ENCODE data around the gene RARRES1. TPM values are rescaled to one million over a fixed set of nuclear protein-coding genes. Genes with fewer than 3 reads are reported as not detected.

Gene RARRES1
- total and polyA plus RNA-seq, 7 donors = 6.4 to 208 (median 14.6) TPM

DNA sequence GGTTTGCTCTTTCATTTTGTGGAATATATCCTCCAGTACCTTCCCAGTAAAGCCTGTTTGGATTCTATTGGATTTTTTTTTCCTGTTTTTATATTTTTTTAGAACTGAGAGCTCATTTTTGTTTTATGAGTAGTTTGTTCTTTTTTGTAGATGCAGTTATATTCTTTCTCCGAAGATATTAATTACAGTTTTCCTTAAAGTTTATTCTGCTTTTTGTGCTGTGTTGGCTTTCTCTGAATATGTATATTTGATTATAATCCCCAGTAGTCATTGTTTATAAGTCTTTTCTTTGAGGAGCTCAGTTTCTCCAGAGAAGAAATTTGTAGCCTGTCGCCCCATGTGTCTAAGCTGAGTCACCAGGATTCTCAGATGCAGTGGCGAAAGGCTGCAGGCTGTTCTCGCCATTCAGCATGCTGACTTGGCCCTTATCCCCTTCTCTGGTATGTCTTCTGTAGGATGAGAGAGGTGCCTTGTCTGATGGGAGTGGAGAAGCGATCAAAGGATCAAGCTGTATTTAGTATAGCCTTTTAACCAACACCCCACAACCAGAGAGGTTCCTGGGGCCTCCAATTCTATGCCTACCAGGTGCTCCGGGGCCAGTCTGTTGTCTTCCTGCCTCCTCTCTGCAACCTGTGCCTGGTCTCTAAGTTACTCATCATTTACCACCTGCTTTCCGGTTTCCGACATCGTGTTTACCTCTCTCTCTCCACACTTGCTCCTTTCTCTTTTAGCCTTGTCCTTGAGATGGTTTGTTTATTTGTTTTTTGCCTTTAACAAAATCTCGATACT, 37.9 kb upstream of the RARRES1 start:
- DNase-seq = no peak
- Histone ChIP-seq H3K4me1 (peaks cover 0 to 98% (median 93%) of the 10 kb centered on the region in 4 donors), H3K9me3 (no peaks in the 10 kb centered on the region), H3K27me3 (no peaks in the 10 kb centered on the region), H3K36me3 (no peaks in the 10 kb centered on the region), H3K4me3 (no peak overlapping the region), H3K27ac (peak overlapping the region; percentile 45 to 80 (median 77))
- TF ChIP-seq, protein P1, sequence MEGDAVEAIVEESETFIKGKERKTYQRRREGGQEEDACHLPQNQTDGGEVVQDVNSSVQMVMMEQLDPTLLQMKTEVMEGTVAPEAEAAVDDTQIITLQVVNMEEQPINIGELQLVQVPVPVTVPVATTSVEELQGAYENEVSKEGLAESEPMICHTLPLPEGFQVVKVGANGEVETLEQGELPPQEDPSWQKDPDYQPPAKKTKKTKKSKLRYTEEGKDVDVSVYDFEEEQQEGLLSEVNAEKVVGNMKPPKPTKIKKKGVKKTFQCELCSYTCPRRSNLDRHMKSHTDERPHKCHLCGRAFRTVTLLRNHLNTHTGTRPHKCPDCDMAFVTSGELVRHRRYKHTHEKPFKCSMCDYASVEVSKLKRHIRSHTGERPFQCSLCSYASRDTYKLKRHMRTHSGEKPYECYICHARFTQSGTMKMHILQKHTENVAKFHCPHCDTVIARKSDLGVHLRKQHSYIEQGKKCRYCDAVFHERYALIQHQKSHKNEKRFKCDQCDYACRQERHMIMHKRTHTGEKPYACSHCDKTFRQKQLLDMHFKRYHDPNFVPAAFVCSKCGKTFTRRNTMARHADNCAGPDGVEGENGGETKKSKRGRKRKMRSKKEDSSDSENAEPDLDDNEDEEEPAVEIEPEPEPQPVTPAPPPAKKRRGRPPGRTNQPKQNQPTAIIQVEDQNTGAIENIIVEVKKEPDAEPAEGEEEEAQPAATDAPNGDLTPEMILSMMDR (IDR thresholded peaks at IDR 0.05) = no peak
- TF ChIP-seq POLR2A (IDR thresholded peaks at IDR 0.05) (no peak), POLR2AphosphoS5 (IDR thresholded peaks at IDR 0.05) (peak in 1 of 4 donors; percentile 37), EP300 (IDR thresholded peaks at IDR 0.05) (no peak)
- 84 to 85% methylated on average over 10 of the region's 10 CpGs for WGBS, 2 donors
- intact Hi-C loops (cut with DNase I) = no loop called here

DNA sequence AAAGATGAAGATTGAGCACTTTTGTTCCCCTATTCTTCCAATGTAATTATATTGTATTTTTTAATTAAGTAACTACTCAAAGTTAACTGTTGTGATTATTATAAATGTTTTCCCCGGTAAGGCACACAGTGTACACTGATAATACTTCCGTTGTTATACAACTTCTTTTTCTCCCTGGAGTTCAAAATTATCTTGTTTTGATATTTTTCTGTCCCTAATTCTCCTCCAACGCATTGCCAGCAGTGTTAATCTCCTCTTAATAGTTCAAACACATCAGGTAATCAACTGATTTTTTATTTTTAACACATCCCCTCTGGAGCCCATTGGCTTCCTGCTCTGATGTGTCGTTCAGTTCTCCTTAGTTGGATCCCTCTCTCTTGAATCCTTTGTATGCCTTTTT, 37.3 kb upstream of the RARRES1 start:
- no peak overlapping the region for H3K4me3 ChIP-seq
- H3K9me3 ChIP-seq = no peaks in the 10 kb centered on the region
- intact Hi-C loops (cut with DNase I) = no loop called here
- H3K36me3 ChIP-seq = no peaks in the 10 kb centered on the region
- H3K27ac ChIP-seq = peak overlapping the region; percentile 45 to 80 (median 77)
- no peaks in the 10 kb centered on the region for H3K27me3 ChIP-seq
- TF ChIP-seq, protein P1 (IDR thresholded peaks at IDR 0.05) = no peak
- TF ChIP-seq POLR2A (IDR thresholded peaks at IDR 0.05) = no peak
- no peak for TF ChIP-seq POLR2AphosphoS5 (IDR thresholded peaks at IDR 0.05)
- no peak for TF ChIP-seq EP300 (IDR thresholded peaks at IDR 0.05)
- WGBS, 2 donors = 45 to 58% methylated on average over 4 of the region's 4 CpGs
- DNase-seq = no peak
- peaks cover 0 to 92% (median 88%) of the 10 kb centered on the region in 4 donors for H3K4me1 ChIP-seq

DNA sequence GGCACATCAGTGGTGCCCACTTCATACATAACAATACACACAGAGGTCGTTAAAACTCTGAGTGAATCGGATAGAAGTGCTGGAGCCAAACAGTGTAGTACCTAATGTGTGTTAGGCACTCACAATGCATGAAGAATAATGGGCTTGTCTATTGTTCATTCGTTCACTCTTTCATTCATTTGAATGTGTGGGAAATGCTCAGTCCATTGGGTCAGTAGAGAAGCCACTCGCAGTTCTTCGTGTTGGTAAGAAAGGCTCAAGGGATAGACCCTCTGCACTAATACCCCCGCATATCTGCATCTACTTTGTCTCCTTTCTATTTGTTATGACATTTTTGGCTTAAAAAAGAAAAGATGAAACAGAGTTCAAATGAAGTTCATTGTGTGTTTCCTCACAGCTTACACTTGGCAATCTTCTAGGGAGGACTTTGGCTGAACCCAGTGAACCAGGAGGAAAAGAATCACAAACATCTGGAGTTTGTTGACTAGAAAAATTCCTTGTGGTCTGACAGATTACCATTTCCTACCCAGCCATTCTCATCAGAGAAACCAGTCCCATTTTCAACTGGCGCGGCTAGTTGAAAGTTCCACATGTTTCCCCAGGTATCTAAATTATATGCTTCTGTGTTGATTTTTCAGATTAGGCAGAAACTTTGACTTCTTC, 36.8 kb upstream of the RARRES1 start:
- Histone ChIP-seq H3K4me1 (peaks cover 0 to 87% (median 82%) of the 10 kb centered on the region in 4 donors), H3K4me3 (peak overlapping the region in 1 of 4 donors; percentile 5), H3K36me3 (no peaks in the 10 kb centered on the region), H3K9me3 (no peaks in the 10 kb centered on the region), H3K27me3 (no peaks in the 10 kb centered on the region), H3K27ac (peak overlapping the region; percentile 45 to 80 (median 77))
- TF ChIP-seq POLR2A (IDR thresholded peaks at IDR 0.05) (no peak), EP300 (IDR thresholded peaks at IDR 0.05) (peak in 3 of 4 donors; percentile 45 to 78 (median 48)), POLR2AphosphoS5 (IDR thresholded peaks at IDR 0.05) (peak; percentile 72 to 91 (median 85))
- TF ChIP-seq, protein P1 (IDR thresholded peaks at IDR 0.05) = no peak
- 59 to 61% methylated on average over 8 of the region's 8 CpGs for WGBS, 2 donors
- DNase-seq = peak; percentile 70
- intact Hi-C loops (cut with DNase I) = no loop called here

GRCh38 chr3:158768361-158768787, 36.1 kb upstream of the RARRES1 start:
- TF ChIP-seq POLR2A (IDR thresholded peaks at IDR 0.05) (no peak), POLR2AphosphoS5 (IDR thresholded peaks at IDR 0.05) (no peak), EP300 (IDR thresholded peaks at IDR 0.05) (no peak)
- TF ChIP-seq, protein P1 (IDR thresholded peaks at IDR 0.05) = no peak
- Histone ChIP-seq H3K36me3 (no peaks in the 10 kb centered on the region), H3K27ac (peak overlapping the region; percentile 45 to 80 (median 77)), H3K9me3 (no peaks in the 10 kb centered on the region), H3K4me3 (peak overlapping the region in 1 of 4 donors; percentile 5), H3K27me3 (no peaks in the 10 kb centered on the region), H3K4me1 (peaks cover 0 to 81% (median 76%) of the 10 kb centered on the region in 4 donors)
- intact Hi-C loops (cut with DNase I) = no loop called here
- peak; percentile 83 for DNase-seq
- 11 to 36% methylated on average over 7 of the region's 7 CpGs for WGBS, 2 donors

All from sigmoid colon (tissue), 7 donors.